Activated T-cell treated with anti-CD3 and anti-CD28 coated beads, Interleukin-2, amount 50 U/mL, for 4 hours (primary cell): ENCODE measurements around the gene NR3C2. TPM values are rescaled to one million over a fixed set of nuclear protein-coding genes. Genes with fewer than 3 reads are reported as not detected.

ENCODE experiments used
- ATAC-seq, 2 donors: fragments of 200-7000 bp; cut with Tn5 transposase; one replicate each; pipeline ENCODE4 v1.10.0; 2021
- DNase-seq: peaks from one replicate; pipeline ENCODE4 v3.0.0-alpha.2; 2020
- H3K27me3 Mint-ChIP-seq: one replicate; pipeline ENCODE4 v1.8.0; 2021; ENCODE audit warnings: low read depth, mixed read lengths
- H3K36me3 Mint-ChIP-seq: one replicate; pipeline ENCODE4 v1.8.0; 2022; ENCODE audit warnings: mixed read lengths; ENCODE audit not compliant: insufficient read depth
- H3K4me1 Mint-ChIP-seq: one replicate; pipeline ENCODE4 v1.8.0; 2021; ENCODE audit warnings: low read depth, mixed read lengths
- H3K4me3 Mint-ChIP-seq: one replicate; pipeline ENCODE4 v1.8.0; 2021; ENCODE audit warnings: mild to moderate bottlenecking, moderate library complexity, mixed read lengths
- H3K9me3 Mint-ChIP-seq: one replicate; pipeline ENCODE4 v1.8.0; 2021; ENCODE audit warnings: mixed read lengths
- total RNA-seq, 3 donors: library from RNA; stranded (reverse); gene quantifications; one replicate each; pipeline ENCODE4 v1.2.1, GENCODE V29; 2021

Gene NR3C2
- total RNA-seq, 3 donors from 2014 or later = 1.3 to 2.0 (median 1.7) TPM

DNA sequence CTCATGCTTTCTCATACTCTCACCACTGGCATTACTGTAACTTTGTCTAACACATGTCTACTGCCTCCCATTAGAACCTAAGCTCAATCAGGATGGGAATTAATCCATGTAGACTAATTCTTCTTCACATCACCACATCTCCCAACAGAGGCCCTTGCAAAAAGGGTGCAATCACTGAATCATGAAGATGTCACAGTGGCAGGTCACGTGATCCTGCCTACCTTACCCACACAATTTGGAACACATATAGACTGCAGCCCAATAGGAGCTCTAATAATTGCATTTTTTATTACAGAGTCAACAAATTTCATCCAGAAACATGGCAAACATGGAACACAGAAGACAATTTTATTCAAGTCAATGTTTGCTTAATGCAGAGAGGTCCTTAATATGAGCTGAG is 146.6 kb downstream of the NR3C2 start:
- peaks cover 3% of the 10 kb centered on the region for H3K36me3 Mint-ChIP-seq
- H3K27me3 Mint-ChIP-seq = no peaks in the 10 kb centered on the region
- H3K9me3 Mint-ChIP-seq = peaks cover 3% of the 10 kb centered on the region
- H3K4me1 Mint-ChIP-seq = peaks cover 25% of the 10 kb centered on the region
- no peak overlapping the region for H3K4me3 Mint-ChIP-seq
- ATAC-seq (no peak), DNase-seq (no peak)

GRCh38 chr4:148293571-148293970 is 148.6 kb downstream of the NR3C2 start:
- no peak for ATAC-seq
- no peak overlapping the region for H3K4me3 Mint-ChIP-seq
- H3K4me1 Mint-ChIP-seq = peaks cover 33% of the 10 kb centered on the region
- DNase-seq = no peak
- no peaks in the 10 kb centered on the region for H3K27me3 Mint-ChIP-seq
- H3K9me3 Mint-ChIP-seq = peaks cover 3% of the 10 kb centered on the region
- H3K36me3 Mint-ChIP-seq = peaks cover 3% of the 10 kb centered on the region

DNA sequence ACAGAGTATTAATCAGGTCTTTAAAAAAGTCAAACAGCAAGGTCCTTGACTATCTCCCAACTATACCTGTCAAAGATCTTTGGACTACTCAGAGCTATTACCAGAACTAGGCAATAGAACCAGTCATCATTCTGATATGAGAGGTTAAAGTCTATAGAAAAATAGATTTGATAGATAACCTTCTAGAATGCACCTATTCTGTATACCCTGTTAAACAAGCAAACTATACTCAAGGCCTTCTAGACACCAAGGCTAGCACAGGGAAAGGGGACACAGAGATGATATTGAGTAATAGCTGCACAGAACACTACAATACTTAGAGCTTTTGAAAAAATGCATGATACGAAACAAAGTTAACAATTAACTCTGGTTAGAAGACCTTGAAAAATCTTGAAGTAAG is 149.5 kb downstream of the NR3C2 start:
- Mint-ChIP-seq H3K9me3 (no peaks in the 10 kb centered on the region), H3K36me3 (no peaks in the 10 kb centered on the region), H3K4me3 (no peak overlapping the region), H3K27me3 (no peaks in the 10 kb centered on the region), H3K4me1 (peaks cover 30% of the 10 kb centered on the region)
- DNase-seq (no peak), ATAC-seq (no peak)

DNA sequence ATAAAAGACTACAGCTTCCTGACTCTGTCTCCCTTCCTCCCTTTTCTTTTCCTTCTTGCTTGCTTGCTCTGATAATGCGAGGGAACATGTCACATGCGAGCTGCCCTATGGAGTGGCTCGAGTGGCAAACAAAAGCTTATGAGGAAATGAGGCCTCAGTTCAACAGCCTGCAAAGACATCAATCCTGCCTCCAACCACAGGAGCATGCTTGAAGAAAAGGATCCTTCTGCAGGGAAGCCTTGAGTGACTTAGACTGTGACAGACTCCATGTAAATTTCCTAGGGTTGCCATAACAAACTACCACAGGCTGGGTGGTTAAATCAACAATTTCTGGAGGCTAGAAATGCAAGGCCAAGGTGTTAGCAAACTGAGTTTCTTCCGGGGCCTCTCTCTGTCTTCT is 152.5 kb downstream of the NR3C2 start:
- Mint-ChIP-seq H3K4me3 (no peak overlapping the region), H3K27me3 (no peaks in the 10 kb centered on the region), H3K36me3 (no peaks in the 10 kb centered on the region), H3K4me1 (peaks cover 25% of the 10 kb centered on the region), H3K9me3 (no peaks in the 10 kb centered on the region)
- DNase-seq = no peak
- no peak for ATAC-seq

DNA sequence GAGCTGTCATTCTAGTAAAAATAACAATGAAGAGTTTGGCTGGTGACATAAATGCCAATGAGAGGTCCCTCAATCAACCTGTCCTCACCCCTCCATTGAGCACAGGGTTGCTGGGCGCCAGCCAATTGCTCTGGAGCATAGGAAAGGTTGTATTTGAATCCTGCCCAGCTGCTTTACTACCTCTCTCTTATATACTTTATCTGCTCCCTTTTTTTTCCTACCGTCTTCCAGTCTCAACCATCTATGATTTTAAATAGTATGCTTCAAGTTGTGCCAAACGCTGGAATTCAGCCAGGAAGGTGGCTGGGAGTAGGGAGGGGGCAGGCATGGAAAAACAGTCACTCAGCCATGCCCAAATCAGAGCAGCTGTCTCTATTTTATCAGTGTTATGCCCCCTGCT is 153.8 kb downstream of the NR3C2 start:
- no peaks in the 10 kb centered on the region for H3K9me3 Mint-ChIP-seq
- H3K4me1 Mint-ChIP-seq = peaks cover 24% of the 10 kb centered on the region
- H3K36me3 Mint-ChIP-seq = no peaks in the 10 kb centered on the region
- ATAC-seq = no peak
- H3K4me3 Mint-ChIP-seq = no peak overlapping the region
- no peaks in the 10 kb centered on the region for H3K27me3 Mint-ChIP-seq
- DNase-seq = no peak

GRCh38 chr4:148287111-148287510 is 155.1 kb downstream of the NR3C2 start:
- Mint-ChIP-seq H3K27me3 (no peaks in the 10 kb centered on the region), H3K36me3 (no peaks in the 10 kb centered on the region), H3K9me3 (no peaks in the 10 kb centered on the region), H3K4me3 (no peak overlapping the region), H3K4me1 (peaks cover 27% of the 10 kb centered on the region)
- ATAC-seq (no peak), DNase-seq (no peak)

- H3K4me3 Mint-ChIP-seq = no peak overlapping the region
- peaks cover 27% of the 10 kb centered on the region for H3K4me1 Mint-ChIP-seq
- DNase-seq (no peak), ATAC-seq (no peak)
- no peaks in the 10 kb centered on the region for H3K27me3 Mint-ChIP-seq
- no peaks in the 10 kb centered on the region for H3K36me3 Mint-ChIP-seq
- no peaks in the 10 kb centered on the region for H3K9me3 Mint-ChIP-seq
Measured at GRCh38 chr4:148286012-148286411, 156.2 kb downstream of the NR3C2 start.

DNA sequence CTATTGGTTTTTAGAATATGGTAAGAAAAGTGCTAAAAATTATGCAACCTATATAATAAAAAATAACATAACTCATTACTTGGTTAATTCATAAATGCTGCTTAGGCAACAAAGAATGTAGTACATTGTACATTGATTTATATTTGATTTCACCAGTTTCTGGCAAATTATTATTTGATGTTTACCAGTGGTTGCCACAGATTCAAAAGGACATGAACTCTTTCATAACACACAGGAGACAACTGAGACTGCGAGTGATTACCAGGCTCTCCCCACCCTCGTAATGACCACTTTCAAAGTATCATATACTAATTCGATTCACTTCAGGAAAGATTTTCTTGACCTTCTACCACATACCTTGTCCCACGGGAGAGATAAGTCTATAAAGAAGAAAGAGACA is 158.5 kb downstream of the NR3C2 start:
- ATAC-seq = no peak
- Mint-ChIP-seq H3K36me3 (peaks cover 3% of the 10 kb centered on the region), H3K9me3 (no peaks in the 10 kb centered on the region), H3K4me1 (peaks cover 15% of the 10 kb centered on the region), H3K4me3 (no peak overlapping the region), H3K27me3 (no peaks in the 10 kb centered on the region)
- no peak for DNase-seq

GRCh38 chr4:148278310-148278709 is 163.9 kb downstream of the NR3C2 start:
- Mint-ChIP-seq H3K36me3 (peaks cover 6% of the 10 kb centered on the region), H3K27me3 (no peaks in the 10 kb centered on the region), H3K9me3 (no peaks in the 10 kb centered on the region), H3K4me1 (peaks cover 14% of the 10 kb centered on the region), H3K4me3 (no peak overlapping the region)
- ATAC-seq = no peak
- no peak for DNase-seq

DNA sequence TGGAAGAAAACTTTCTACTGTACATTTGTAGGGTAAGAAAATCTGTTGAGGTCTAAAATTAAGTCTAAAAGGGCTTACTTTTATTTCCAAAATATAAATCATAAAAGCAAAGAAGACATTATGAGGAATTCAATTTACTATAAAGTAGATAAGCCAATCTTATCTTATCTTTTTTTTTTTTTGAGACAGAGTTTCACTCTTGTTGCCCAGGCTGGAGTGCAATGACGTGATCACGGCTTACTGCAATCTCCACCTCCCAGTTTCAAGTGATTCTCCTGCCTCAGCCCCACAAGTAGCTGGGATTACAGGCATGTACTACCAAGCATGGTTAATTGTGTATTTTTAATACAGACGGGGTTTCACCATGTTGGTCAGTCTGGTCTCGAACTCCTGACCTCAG is 166.9 kb downstream of the NR3C2 start:
- Mint-ChIP-seq H3K4me1 (peaks cover 13% of the 10 kb centered on the region), H3K27me3 (no peaks in the 10 kb centered on the region), H3K9me3 (no peaks in the 10 kb centered on the region), H3K36me3 (peaks cover 7% of the 10 kb centered on the region), H3K4me3 (no peak overlapping the region)
- ATAC-seq (no peak), DNase-seq (no peak)

GRCh38 chr4:148273501-148273986 is 168.7 kb downstream of the NR3C2 start:
- no peaks in the 10 kb centered on the region for H3K9me3 Mint-ChIP-seq
- peaks cover 17% of the 10 kb centered on the region for H3K4me1 Mint-ChIP-seq
- H3K36me3 Mint-ChIP-seq = peaks cover 4% of the 10 kb centered on the region
- DNase-seq = no peak
- no peak for ATAC-seq
- H3K4me3 Mint-ChIP-seq = no peak overlapping the region
- H3K27me3 Mint-ChIP-seq = no peaks in the 10 kb centered on the region

DNA sequence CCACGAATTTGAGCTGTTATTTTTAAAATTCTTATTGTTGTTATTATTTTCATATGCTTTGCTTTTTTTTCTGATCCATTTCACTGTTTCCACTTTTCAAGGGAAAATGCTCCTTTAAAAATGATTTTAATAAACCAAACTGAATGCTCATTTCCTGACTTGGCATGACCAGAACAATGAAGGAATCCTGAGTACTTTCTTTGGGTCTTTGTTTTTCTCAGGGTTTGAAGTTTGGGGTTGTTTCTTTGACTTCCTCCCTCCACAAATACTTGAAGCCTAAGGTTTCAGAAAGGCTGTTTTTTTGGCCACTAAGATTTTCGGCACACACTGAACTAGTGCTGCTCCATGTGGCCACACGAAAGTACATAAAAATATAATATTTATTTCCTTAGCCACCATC is 171.0 kb downstream of the NR3C2 start:
- ATAC-seq (no peak), DNase-seq (no peak)
- Mint-ChIP-seq H3K4me3 (no peak overlapping the region), H3K27me3 (no peaks in the 10 kb centered on the region), H3K9me3 (no peaks in the 10 kb centered on the region), H3K36me3 (peaks cover 4% of the 10 kb centered on the region), H3K4me1 (peaks cover 15% of the 10 kb centered on the region)

GRCh38 chr4:148270630-148271029 is 171.6 kb downstream of the NR3C2 start:
- peaks cover 4% of the 10 kb centered on the region for H3K36me3 Mint-ChIP-seq
- H3K4me1 Mint-ChIP-seq = peaks cover 16% of the 10 kb centered on the region
- ATAC-seq (no peak), DNase-seq (no peak)
- H3K27me3 Mint-ChIP-seq = no peaks in the 10 kb centered on the region
- no peaks in the 10 kb centered on the region for H3K9me3 Mint-ChIP-seq
- H3K4me3 Mint-ChIP-seq = no peak overlapping the region

- Mint-ChIP-seq H3K36me3 (peaks cover 5% of the 10 kb centered on the region), H3K9me3 (no peaks in the 10 kb centered on the region), H3K27me3 (no peaks in the 10 kb centered on the region), H3K4me1 (peaks cover 17% of the 10 kb centered on the region), H3K4me3 (no peak overlapping the region)
- no peak for DNase-seq
- ATAC-seq = no peak
Measured at GRCh38 chr4:148268835-148269234, 173.4 kb downstream of the NR3C2 start.

GRCh38 chr4:148266921-148267320 is 175.3 kb downstream of the NR3C2 start:
- H3K4me1 Mint-ChIP-seq = peaks cover 19% of the 10 kb centered on the region
- no peaks in the 10 kb centered on the region for H3K27me3 Mint-ChIP-seq
- DNase-seq (no peak), ATAC-seq (no peak)
- peaks cover 15% of the 10 kb centered on the region for H3K36me3 Mint-ChIP-seq
- no peak overlapping the region for H3K4me3 Mint-ChIP-seq
- no peaks in the 10 kb centered on the region for H3K9me3 Mint-ChIP-seq

GRCh38 chr4:148266240-148266639 is 176.0 kb downstream of the NR3C2 start:
- no peak for DNase-seq
- no peaks in the 10 kb centered on the region for H3K9me3 Mint-ChIP-seq
- ATAC-seq = no peak
- no peak overlapping the region for H3K4me3 Mint-ChIP-seq
- H3K4me1 Mint-ChIP-seq = peaks cover 17% of the 10 kb centered on the region
- H3K27me3 Mint-ChIP-seq = no peaks in the 10 kb centered on the region
- peaks cover 16% of the 10 kb centered on the region for H3K36me3 Mint-ChIP-seq
